ENCODE measurements around the gene ARMH3.
A peak's percentile ranks its signal among the peaks of the same experiment; 100 is the strongest.

The ARMH3 gene

DNA sequence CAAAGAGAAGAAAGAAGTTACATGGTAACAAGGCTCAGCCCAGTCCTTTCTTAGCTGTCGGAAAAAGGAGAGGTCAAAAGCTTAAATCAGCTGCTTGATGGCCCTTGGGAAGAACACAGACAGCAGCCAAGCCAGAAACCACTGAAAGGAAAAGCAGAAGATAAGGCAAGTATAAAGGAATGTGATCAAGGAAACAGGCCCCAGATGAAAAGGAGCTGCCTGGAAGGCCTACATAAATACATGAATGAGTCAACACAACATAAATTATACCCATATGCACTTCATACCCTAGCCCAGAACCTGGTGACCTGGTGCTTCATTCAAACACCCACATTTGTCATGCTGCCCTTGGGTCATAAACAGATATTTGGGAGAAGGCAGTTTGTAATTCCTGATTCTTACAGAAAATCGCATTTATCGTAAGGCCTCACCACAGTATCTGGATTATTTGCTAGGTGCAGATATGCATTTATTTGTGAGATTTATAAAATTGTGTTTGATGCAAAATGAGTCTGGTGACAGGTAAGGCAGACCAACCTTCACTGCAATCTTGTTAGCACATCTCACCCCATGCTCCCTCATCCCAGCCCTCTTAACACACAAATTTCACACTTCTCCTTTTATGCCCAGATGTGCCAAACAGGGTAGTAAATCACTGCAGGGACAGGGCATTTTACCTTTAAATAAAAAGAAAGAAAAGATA, 117.5 kb downstream of the ARMH3 start:
- 0 out of 2 replicates have a peak overlapping the region, but pooled peaks have one; percentile 20 for H3K4me3 ChIP-seq (ENCODE audit: low read depth, low read length)
- TF ChIP-seq, protein P1, sequence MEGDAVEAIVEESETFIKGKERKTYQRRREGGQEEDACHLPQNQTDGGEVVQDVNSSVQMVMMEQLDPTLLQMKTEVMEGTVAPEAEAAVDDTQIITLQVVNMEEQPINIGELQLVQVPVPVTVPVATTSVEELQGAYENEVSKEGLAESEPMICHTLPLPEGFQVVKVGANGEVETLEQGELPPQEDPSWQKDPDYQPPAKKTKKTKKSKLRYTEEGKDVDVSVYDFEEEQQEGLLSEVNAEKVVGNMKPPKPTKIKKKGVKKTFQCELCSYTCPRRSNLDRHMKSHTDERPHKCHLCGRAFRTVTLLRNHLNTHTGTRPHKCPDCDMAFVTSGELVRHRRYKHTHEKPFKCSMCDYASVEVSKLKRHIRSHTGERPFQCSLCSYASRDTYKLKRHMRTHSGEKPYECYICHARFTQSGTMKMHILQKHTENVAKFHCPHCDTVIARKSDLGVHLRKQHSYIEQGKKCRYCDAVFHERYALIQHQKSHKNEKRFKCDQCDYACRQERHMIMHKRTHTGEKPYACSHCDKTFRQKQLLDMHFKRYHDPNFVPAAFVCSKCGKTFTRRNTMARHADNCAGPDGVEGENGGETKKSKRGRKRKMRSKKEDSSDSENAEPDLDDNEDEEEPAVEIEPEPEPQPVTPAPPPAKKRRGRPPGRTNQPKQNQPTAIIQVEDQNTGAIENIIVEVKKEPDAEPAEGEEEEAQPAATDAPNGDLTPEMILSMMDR (IDR thresholded peaks at IDR 0.05; ENCODE audit: low read depth, low read length) = no peak

DNA sequence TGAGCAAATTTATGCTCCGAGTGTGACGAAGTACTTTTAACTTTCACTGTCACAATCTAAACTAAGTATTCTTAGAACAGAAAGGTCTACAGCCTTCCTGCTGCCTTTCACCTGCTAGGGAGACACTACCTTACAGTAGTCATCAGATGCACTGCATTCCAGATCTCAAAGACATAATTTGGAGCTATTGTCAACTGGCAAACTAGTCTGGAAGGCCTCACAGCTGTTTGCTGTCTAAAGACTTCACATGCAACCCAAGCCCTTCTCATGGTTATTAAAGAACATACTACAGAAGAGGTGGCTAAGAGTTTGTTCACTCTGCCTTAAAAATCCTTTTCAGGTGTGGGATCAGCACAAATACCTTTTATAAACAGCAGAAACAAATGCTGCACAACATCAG, 120.5 kb downstream of the ARMH3 start:
- H3K4me3 ChIP-seq (ENCODE audit: low read depth, low read length) = no peak overlapping the region
- TF ChIP-seq, protein P1 (IDR thresholded peaks at IDR 0.05; ENCODE audit: low read depth, low read length) = no peak

- TF ChIP-seq, protein P1 (IDR thresholded peaks at IDR 0.05; ENCODE audit: low read depth, low read length) = no peak
- no peak overlapping the region for H3K4me3 ChIP-seq (ENCODE audit: low read depth, low read length)
Measured at GRCh38 chr10:101934686-101935305, 121.2 kb downstream of the ARMH3 start.

DNA sequence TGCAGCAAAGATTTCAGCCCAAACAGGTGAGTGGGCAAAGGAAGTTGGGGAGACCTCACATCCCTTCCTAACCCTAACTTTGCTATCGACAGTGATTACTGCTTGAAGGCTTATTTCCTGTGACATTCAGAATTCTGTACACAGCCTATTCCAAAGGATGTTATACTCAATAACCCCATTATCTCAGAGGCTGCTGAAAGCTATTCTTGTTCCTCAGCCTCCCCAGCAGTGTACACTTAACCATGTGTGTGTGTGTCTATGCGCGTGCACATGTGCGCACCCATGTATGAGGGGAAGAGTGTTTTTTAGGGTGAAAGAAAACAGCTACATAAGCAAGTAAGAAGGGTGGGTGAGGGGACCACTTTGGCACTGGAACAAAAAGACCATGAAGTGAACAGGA, 122.0 kb downstream of the ARMH3 start:
- TF ChIP-seq, protein P1 (IDR thresholded peaks at IDR 0.05; ENCODE audit: low read depth, low read length) = no peak
- H3K4me3 ChIP-seq (ENCODE audit: low read depth, low read length) = no peak overlapping the region

GRCh38 chr10:101932183-101932582, 123.8 kb downstream of the ARMH3 start:
- no peak overlapping the region for H3K4me3 ChIP-seq (ENCODE audit: low read depth, low read length)
- TF ChIP-seq, protein P1 (IDR thresholded peaks at IDR 0.05; ENCODE audit: low read depth, low read length) = no peak

GRCh38 chr10:101925027-101925426, 130.9 kb downstream of the ARMH3 start:
- TF ChIP-seq, protein P1 (IDR thresholded peaks at IDR 0.05; ENCODE audit: low read depth, low read length) = no peak
- no peak overlapping the region for H3K4me3 ChIP-seq (ENCODE audit: low read depth, low read length)

- TF ChIP-seq, protein P1 (IDR thresholded peaks at IDR 0.05; ENCODE audit: low read depth, low read length) = no peak
- H3K4me3 ChIP-seq (ENCODE audit: low read depth, low read length) = no peak overlapping the region
Measured at GRCh38 chr10:101923256-101923655, 132.7 kb downstream of the ARMH3 start.
